Dedifferentiated amniotic fluid mesenchymal stem cell (primary cell): Measurements from ENCODE around the gene CA9.

Experiments used
- DNase-seq: peaks from one replicate; pipeline ENCODE4 v3.0.0-alpha.2; 2016; ENCODE audit errors: extremely low spot score

CA9 gene

GRCh38 chr9:35675732-35676392, 2.1 kb downstream of the CA9 start:
- no peak for DNase-seq

- DNase-seq = no peak
Measured at GRCh38 chr9:35679091-35679490, 5.4 kb downstream of the CA9 start.

GRCh38 chr9:35679766-35680330, 6.1 kb downstream of the CA9 start:
- DNase-seq = no peak

GRCh38 chr9:35680331-35681105, 6.8 kb downstream of the CA9 start:
- DNase-seq = no peak

- no peak for DNase-seq
Measured at GRCh38 chr9:35681341-35682002, 7.7 kb downstream of the CA9 start.

GRCh38 chr9:35682051-35682450, 8.3 kb downstream of the CA9 start:
- no peak for DNase-seq

GRCh38 chr9:35682520-35683315, 9.0 kb downstream of the CA9 start:
- DNase-seq = no peak

- DNase-seq = no peak
Measured at GRCh38 chr9:35683323-35683722, 9.6 kb downstream of the CA9 start.

GRCh38 chr9:35684921-35685320, 11.2 kb downstream of the CA9 start:
- no peak for DNase-seq

GRCh38 chr9:35685506-35685905, 11.8 kb downstream of the CA9 start:
- DNase-seq = no peak

- peak; percentile 50 for DNase-seq
Measured at GRCh38 chr9:35686222-35687203, 12.8 kb downstream of the CA9 start.

- no peak for DNase-seq
Measured at GRCh38 chr9:35687306-35687705, 13.6 kb downstream of the CA9 start.

- DNase-seq = no peak
Measured at GRCh38 chr9:35687972-35688557, 14.3 kb downstream of the CA9 start.

GRCh38 chr9:35688558-35689541, 15.1 kb downstream of the CA9 start:
- peak; percentile 68 for DNase-seq

GRCh38 chr9:35689542-35690293, 16.0 kb downstream of the CA9 start, which contains the start of gene TPM2:
Gene TPM2, minus strand, starts transcription at chr9:35689925. Its CDS starts 108 bp downstream, at chr9:35689817.
- peak; percentile 61 for DNase-seq

- DNase-seq = no peak
Measured at GRCh38 chr9:35690294-35690613, 16.5 kb downstream of the CA9 start.

- DNase-seq = peak; percentile 54
Measured at GRCh38 chr9:35690614-35691333, 17.0 kb downstream of the CA9 start.

GRCh38 chr9:35691334-35691650, 17.6 kb downstream of the CA9 start:
- DNase-seq = no peak
